Stimulated activated CD8-positive, alpha-beta memory T cell treated with anti-CD3 and anti-CD28 coated beads, Interleukin-7, amount 100 ng/mL, for 4 hours (primary cell): ENCODE measurements around the gene TMEM151B.
A peak's percentile ranks its signal among the peaks of the same experiment; 100 is the strongest.

ENCODE experiments used
- DNase-seq, 2 donors: peaks; one replicate each; pipeline ENCODE4 v3.0.0-alpha.2; 2020; ENCODE audit warnings: low read depth in 2 of 2

The TMEM151B gene

GRCh38 chr6:44232676-44233566 lies 37.3 kb upstream of the TMEM151B start:
- no peak for DNase-seq

- no peak for DNase-seq
These were observed 36.6 kb upstream of the TMEM151B start for GRCh38 chr6:44233567-44234100.

GRCh38 chr6:44234101-44235025 lies 35.9 kb upstream of the TMEM151B start:
- DNase-seq: no peak

- DNase-seq: no peak
These were observed 35.0 kb upstream of the TMEM151B start for GRCh38 chr6:44235269-44235668.

DNA sequence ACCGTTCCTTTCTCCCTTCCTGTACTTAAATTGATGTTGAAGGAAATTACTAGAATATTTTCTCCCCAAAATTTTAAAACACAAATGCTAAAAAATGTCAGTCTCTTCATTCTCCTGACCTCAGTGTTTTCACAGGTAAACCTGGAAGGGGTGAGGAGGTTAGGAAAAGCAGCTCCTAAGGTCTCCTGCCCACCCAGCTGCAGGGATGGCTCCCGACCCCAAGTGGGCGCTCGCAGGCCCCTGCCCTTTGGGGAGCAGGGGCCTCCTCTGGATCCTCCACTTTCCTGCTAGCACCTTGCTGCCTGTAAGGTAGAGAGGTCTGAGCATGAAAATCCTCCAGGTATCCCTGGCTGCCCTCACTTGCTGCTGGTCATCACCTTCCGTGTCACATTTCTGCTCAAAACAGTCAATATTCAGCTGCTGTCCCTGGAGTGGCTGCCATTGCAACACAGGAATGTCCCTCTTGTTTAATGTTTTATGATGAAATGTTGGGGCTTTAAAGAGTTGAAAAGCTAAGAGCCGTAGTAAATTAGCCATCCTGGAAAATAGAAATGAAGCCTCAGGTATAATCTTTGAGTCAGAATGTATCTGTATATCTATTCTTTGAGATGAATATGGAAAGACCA lies 34.2 kb upstream of the TMEM151B start:
- DNase-seq: no peak

DNA sequence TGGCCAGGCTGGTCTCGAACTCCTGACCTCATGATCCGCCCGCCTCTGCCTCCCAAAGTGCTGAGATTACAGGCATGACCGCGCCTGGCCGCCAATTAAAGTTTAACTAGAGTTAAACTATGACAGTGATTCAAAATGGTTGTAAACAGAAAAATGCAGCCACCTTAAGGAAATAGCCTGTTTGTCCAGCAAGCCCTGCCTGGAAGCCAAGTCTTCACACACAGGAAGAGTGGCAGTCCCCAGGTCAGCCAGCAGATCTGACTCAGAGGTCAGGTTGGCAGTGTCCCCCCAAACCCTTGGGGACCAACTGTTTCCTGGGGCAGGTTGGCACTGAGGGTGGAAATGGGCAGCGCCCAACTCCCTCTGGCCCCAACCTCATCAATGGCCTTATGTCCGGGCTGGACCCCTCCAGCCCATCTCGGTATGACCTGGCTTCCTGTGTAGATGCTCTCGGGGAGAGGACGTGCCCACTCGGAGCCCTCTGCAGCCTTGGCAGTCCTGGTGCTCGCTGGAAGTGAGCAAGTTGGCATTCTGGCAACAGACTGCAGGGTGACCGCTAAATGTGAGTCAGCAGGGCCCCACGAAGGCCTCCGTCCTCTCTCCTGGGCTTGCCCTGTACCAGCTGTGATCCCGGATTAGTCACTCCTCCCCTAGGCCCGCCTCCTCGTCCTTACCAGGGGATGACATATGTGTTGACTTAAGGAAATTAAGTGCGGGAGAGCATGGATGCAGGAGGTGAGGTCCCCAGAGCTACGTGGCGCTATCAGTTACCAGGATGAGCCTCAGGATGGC lies 33.0 kb upstream of the TMEM151B start:
- peak; percentile 51 to 64 for DNase-seq

DNA sequence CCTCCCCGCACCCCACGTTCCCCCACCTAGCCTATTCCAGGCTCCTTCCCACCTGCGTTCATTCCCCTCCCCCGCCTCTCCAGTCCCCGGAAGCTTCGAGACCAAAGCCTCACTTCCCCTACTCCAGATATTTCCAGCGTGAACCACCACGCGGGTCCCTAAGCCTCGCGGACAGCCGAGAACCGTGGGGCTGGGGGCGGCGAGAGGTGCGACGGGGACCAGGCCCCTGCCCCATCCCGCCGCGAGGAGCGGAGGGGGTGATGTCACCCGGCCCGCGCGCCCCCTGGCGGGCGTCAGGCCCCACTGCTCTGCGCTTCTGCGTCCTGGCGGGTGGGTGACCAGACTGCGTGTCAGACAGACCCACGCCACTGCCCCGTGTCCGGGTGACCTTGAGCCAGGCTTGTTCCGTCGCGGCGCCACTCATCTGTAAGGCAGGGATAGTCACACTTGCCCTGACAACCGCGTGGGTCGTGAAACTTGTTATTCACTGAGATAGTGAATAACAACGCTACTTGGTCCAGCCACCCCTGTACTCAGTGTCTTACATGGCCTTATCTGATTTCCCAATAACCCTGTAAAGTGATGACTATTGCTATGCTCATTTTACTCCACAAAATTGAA lies 32.3 kb upstream of the TMEM151B start:
- peak; percentile 35 to 70 for DNase-seq

GRCh38 chr6:44238687-44239350 lies 31.4 kb upstream of the TMEM151B start:
- no peak for DNase-seq

GRCh38 chr6:44243345-44243744 lies 26.9 kb upstream of the TMEM151B start:
- no peak for DNase-seq

GRCh38 chr6:44245391-44245911 lies 24.8 kb upstream of the TMEM151B start:
- DNase-seq: no peak

GRCh38 chr6:44245912-44246662 lies 24.2 kb upstream of the TMEM151B start:
- DNase-seq: peak; percentile 70 to 85

DNA sequence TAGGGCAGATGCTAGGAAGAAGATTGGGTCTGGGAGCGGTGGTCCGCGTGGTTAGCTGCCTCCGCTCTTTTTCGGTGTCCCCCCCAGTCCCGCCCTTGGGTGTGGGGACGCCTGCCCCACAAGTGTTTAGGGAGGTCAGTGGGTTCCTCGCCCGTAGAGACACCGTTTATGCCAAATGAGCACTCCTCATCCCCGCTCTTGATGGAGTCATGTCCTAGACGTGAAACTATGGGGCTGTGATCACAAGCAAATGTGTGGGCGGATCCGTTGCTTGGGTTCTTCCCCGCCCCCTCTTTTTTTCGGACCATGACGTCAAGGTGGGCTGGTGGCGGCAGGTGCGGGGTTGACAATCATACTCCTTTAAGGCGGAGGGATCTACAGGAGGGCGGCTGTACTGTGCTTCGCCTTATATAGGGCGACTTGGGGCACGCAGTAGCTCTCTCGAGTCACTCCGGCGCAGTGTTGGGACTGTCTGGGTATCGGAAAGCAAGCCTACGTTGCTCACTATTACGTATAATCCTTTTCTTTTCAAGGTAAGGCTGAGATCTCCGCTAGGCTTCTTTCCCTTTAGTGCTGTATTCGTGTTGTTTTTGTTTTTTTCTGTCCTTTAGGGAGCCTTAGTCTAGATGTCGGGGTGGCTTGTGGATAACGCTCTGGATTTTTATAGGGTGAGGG lies 23.4 kb upstream of the TMEM151B start, which contains the start of gene HSP90AB1:
Gene HSP90AB1 (plus strand): TSS at position 439 of the 675 bp plus-strand sequence. CDS start 1,529 bp downstream, outside the sequence.
- peak; percentile 96 to 99 for DNase-seq

GRCh38 chr6:44247338-44248302 lies 22.6 kb upstream of the TMEM151B start:
- DNase-seq: peak; percentile 87 to 93

GRCh38 chr6:44248579-44248978 lies 21.7 kb upstream of the TMEM151B start:
- no peak for DNase-seq

- no peak for DNase-seq
These were observed 21.0 kb upstream of the TMEM151B start for GRCh38 chr6:44249082-44249748.

GRCh38 chr6:44250067-44250717 lies 20.1 kb upstream of the TMEM151B start:
- DNase-seq: no peak
